Tibial nerve (tissue), 4 donors: Measurements from ENCODE around the gene SF3B4.

Experiments
- CTCF ChIP-seq, 5 experiments: fragments of 200-600 bp in 3 of 5; fragments of 450-650 bp in 2 of 5; sonication (generic) in 3 of 5; IDR thresholded peaks; one replicate each; pipeline ENCODE4 v1.5.1; 2016 to 2019; ENCODE audit warnings: antibody characterized with exemption in 5 of 5, mild to moderate bottlenecking in 3 of 5, moderate library complexity in 2 of 5
- EP300 ChIP-seq, 2 donors: sonication (generic); formaldehyde crosslinking; IDR thresholded peaks; one replicate each; pipeline ENCODE4 v1.6.1; 2017; ENCODE audit warnings: antibody characterized with exemption in 2 of 2, mild to moderate bottlenecking in 1 of 2
- POLR2A ChIP-seq, 2 donors: fragments of 450-650 bp; IDR thresholded peaks; one replicate each; pipeline ENCODE4 v1.6.1; 2017; ENCODE audit warnings: antibody characterized with exemption in 2 of 2, mild to moderate bottlenecking in 2 of 2, moderate library complexity in 2 of 2

- TF ChIP-seq POLR2A (IDR thresholded peaks at IDR 0.05) (no peak), CTCF (IDR thresholded peaks at IDR 0.05) (no peak), EP300 (IDR thresholded peaks at IDR 0.05) (no peak)
Observed at GRCh38 chr1:149962736-149963135, 35.1 kb upstream of the SF3B4 start.
